ENCODE measurements around the gene CAMKMT.
A peak's percentile ranks its signal among the peaks of the same experiment; 100 is the strongest.

Gene CAMKMT

GRCh38 chr2:44687686-44688455, 326.1 kb downstream of the CAMKMT start:
- Histone ChIP-seq H3K79me1 (ENCODE audit: low read depth, low read length) (no peaks in the 10 kb centered on the region), H3K18ac (ENCODE audit: low read length) (no peak overlapping the region), H3K36me3 (replicated peaks in 1 of 2; ENCODE audit: control insufficient read depth in 2 of 2, insufficient read depth in 2 of 2, low read length in 2 of 2) (no peaks in the 10 kb centered on the region), H3K9me3 (replicated peaks in 1 of 2; ENCODE audit: control insufficient read depth in 2 of 2, insufficient read depth in 1 of 2, low read depth in 1 of 2, low read length in 2 of 2) (no peaks in the 10 kb centered on the region), H2AK5ac (ENCODE audit: low read depth, low read length) (no peak overlapping the region), H2AFZ (ENCODE audit: low read length) (no peak overlapping the region), H3K23ac (ENCODE audit: low read depth, low read length, poor library complexity) (no peak overlapping the region), H3K4ac (ENCODE audit: low read length) (no peak overlapping the region), H3K9ac (ENCODE audit: low read depth, low read length, poor library complexity) (no peak overlapping the region), H2BK120ac (ENCODE audit: low read depth, low read length) (no peak overlapping the region), H2BK12ac (ENCODE audit: low read length) (no peak overlapping the region), H3K14ac (ENCODE audit: low read length) (no peak overlapping the region), H2BK15ac (ENCODE audit: low read length) (no peak overlapping the region), H3K27me3 (ENCODE audit: control insufficient read depth in 3 of 3, insufficient read depth in 3 of 3, low read depth in 1 of 3, low read length in 3 of 3) (no peaks in the 10 kb centered on the region), H4K8ac (ENCODE audit: low read depth, low read length) (no peak overlapping the region), H3K4me3 (ENCODE audit: low read length in 2 of 2) (no peak overlapping the region), H3K27ac (replicated peaks; ENCODE audit: low read length) (no peak overlapping the region), H3K4me2 (ENCODE audit: insufficient read depth, low read length, poor library complexity, severe bottlenecking) (no peak overlapping the region), H2BK5ac (ENCODE audit: low read length) (no peak overlapping the region), H4K91ac (ENCODE audit: low read depth, low read length, poor library complexity) (no peak overlapping the region), H3K4me1 (ENCODE audit: control insufficient read depth in 2 of 2, insufficient read depth in 1 of 2, low read depth in 1 of 2, low read length in 2 of 2) (no peaks in the 10 kb centered on the region)
- no CpG with 5 or more reads among the region's 5 CpGs for WGBS, 2 donors (ENCODE audit: extremely low coverage in 2 of 2, insufficient read length in 2 of 2, insufficient replicate concordance in 1 of 2)
- DNase-seq (ENCODE audit: low spot score), result no peak

GRCh38 chr2:44688456-44689124, 326.8 kb downstream of the CAMKMT start:
- H3K4me3 ChIP-seq (ENCODE audit: low read length in 2 of 2), result no peak overlapping the region
- H2BK15ac ChIP-seq (ENCODE audit: low read length), result no peak overlapping the region
- no peak overlapping the region for H2AFZ ChIP-seq (ENCODE audit: low read length)
- no peak overlapping the region for H4K8ac ChIP-seq (ENCODE audit: low read depth, low read length)
- no peak overlapping the region for H3K4ac ChIP-seq (ENCODE audit: low read length)
- H3K9me3 ChIP-seq (replicated peaks in 1 of 2; ENCODE audit: control insufficient read depth in 2 of 2, insufficient read depth in 1 of 2, low read depth in 1 of 2, low read length in 2 of 2), result no peaks in the 10 kb centered on the region
- H4K91ac ChIP-seq (ENCODE audit: low read depth, low read length, poor library complexity), result no peak overlapping the region
- no peak overlapping the region for H3K18ac ChIP-seq (ENCODE audit: low read length)
- H2BK5ac ChIP-seq (ENCODE audit: low read length), result no peak overlapping the region
- H3K4me1 ChIP-seq (ENCODE audit: control insufficient read depth in 2 of 2, insufficient read depth in 1 of 2, low read depth in 1 of 2, low read length in 2 of 2), result no peaks in the 10 kb centered on the region
- no peak overlapping the region for H2BK12ac ChIP-seq (ENCODE audit: low read length)
- H3K79me1 ChIP-seq (ENCODE audit: low read depth, low read length), result no peaks in the 10 kb centered on the region
- H3K27ac ChIP-seq (replicated peaks; ENCODE audit: low read length), result no peak overlapping the region
- no peak overlapping the region for H3K14ac ChIP-seq (ENCODE audit: low read length)
- no peaks in the 10 kb centered on the region for H3K36me3 ChIP-seq (replicated peaks in 1 of 2; ENCODE audit: control insufficient read depth in 2 of 2, insufficient read depth in 2 of 2, low read length in 2 of 2)
- H3K23ac ChIP-seq (ENCODE audit: low read depth, low read length, poor library complexity), result no peak overlapping the region
- no peak overlapping the region for H3K4me2 ChIP-seq (ENCODE audit: insufficient read depth, low read length, poor library complexity, severe bottlenecking)
- no peak overlapping the region for H2AK5ac ChIP-seq (ENCODE audit: low read depth, low read length)
- no peak overlapping the region for H3K9ac ChIP-seq (ENCODE audit: low read depth, low read length, poor library complexity)
- no peak overlapping the region for H2BK120ac ChIP-seq (ENCODE audit: low read depth, low read length)
- DNase-seq (ENCODE audit: low spot score), result no peak
- no peaks in the 10 kb centered on the region for H3K27me3 ChIP-seq (ENCODE audit: control insufficient read depth in 3 of 3, insufficient read depth in 3 of 3, low read depth in 1 of 3, low read length in 3 of 3)
- WGBS, 2 donors (ENCODE audit: extremely low coverage in 2 of 2, insufficient read length in 2 of 2, insufficient replicate concordance in 1 of 2), result no CpG with 5 or more reads among the region's 2 CpGs

- no peak overlapping the region for H2AFZ ChIP-seq (ENCODE audit: low read length)
- no peak overlapping the region for H3K9ac ChIP-seq (ENCODE audit: low read depth, low read length, poor library complexity)
- H3K23ac ChIP-seq (ENCODE audit: low read depth, low read length, poor library complexity), result no peak overlapping the region
- H2BK15ac ChIP-seq (ENCODE audit: low read length), result no peak overlapping the region
- WGBS, 2 donors (ENCODE audit: extremely low coverage in 2 of 2, insufficient read length in 2 of 2, insufficient replicate concordance in 1 of 2), result no CpG with 5 or more reads among the region's 1 CpG
- no peak overlapping the region for H3K4me3 ChIP-seq (ENCODE audit: low read length in 2 of 2)
- H3K4me1 ChIP-seq (ENCODE audit: control insufficient read depth in 2 of 2, insufficient read depth in 1 of 2, low read depth in 1 of 2, low read length in 2 of 2), result no peaks in the 10 kb centered on the region
- DNase-seq (ENCODE audit: low spot score), result no peak
- no peak overlapping the region for H3K27ac ChIP-seq (replicated peaks; ENCODE audit: low read length)
- no peaks in the 10 kb centered on the region for H3K36me3 ChIP-seq (replicated peaks in 1 of 2; ENCODE audit: control insufficient read depth in 2 of 2, insufficient read depth in 2 of 2, low read length in 2 of 2)
- no peak overlapping the region for H2AK5ac ChIP-seq (ENCODE audit: low read depth, low read length)
- H3K18ac ChIP-seq (ENCODE audit: low read length), result no peak overlapping the region
- no peak overlapping the region for H4K8ac ChIP-seq (ENCODE audit: low read depth, low read length)
- no peaks in the 10 kb centered on the region for H3K79me1 ChIP-seq (ENCODE audit: low read depth, low read length)
- no peak overlapping the region for H2BK12ac ChIP-seq (ENCODE audit: low read length)
- H3K4me2 ChIP-seq (ENCODE audit: insufficient read depth, low read length, poor library complexity, severe bottlenecking), result no peak overlapping the region
- no peaks in the 10 kb centered on the region for H3K27me3 ChIP-seq (ENCODE audit: control insufficient read depth in 3 of 3, insufficient read depth in 3 of 3, low read depth in 1 of 3, low read length in 3 of 3)
- no peak overlapping the region for H3K4ac ChIP-seq (ENCODE audit: low read length)
- no peak overlapping the region for H2BK5ac ChIP-seq (ENCODE audit: low read length)
- H3K14ac ChIP-seq (ENCODE audit: low read length), result no peak overlapping the region
- H4K91ac ChIP-seq (ENCODE audit: low read depth, low read length, poor library complexity), result no peak overlapping the region
- no peaks in the 10 kb centered on the region for H3K9me3 ChIP-seq (replicated peaks in 1 of 2; ENCODE audit: control insufficient read depth in 2 of 2, insufficient read depth in 1 of 2, low read depth in 1 of 2, low read length in 2 of 2)
- H2BK120ac ChIP-seq (ENCODE audit: low read depth, low read length), result no peak overlapping the region
Observed at GRCh38 chr2:44689516-44689915, 327.8 kb downstream of the CAMKMT start.

GRCh38 chr2:44691174-44691785, 329.5 kb downstream of the CAMKMT start:
- no peak overlapping the region for H4K91ac ChIP-seq (ENCODE audit: low read depth, low read length, poor library complexity)
- no peak overlapping the region for H3K4me3 ChIP-seq (ENCODE audit: low read length in 2 of 2)
- no peak overlapping the region for H2BK12ac ChIP-seq (ENCODE audit: low read length)
- H2AK5ac ChIP-seq (ENCODE audit: low read depth, low read length), result no peak overlapping the region
- H3K9me3 ChIP-seq (replicated peaks in 1 of 2; ENCODE audit: control insufficient read depth in 2 of 2, insufficient read depth in 1 of 2, low read depth in 1 of 2, low read length in 2 of 2), result no peaks in the 10 kb centered on the region
- H4K8ac ChIP-seq (ENCODE audit: low read depth, low read length), result no peak overlapping the region
- H3K27me3 ChIP-seq (ENCODE audit: control insufficient read depth in 3 of 3, insufficient read depth in 3 of 3, low read depth in 1 of 3, low read length in 3 of 3), result no peaks in the 10 kb centered on the region
- no peaks in the 10 kb centered on the region for H3K79me1 ChIP-seq (ENCODE audit: low read depth, low read length)
- H3K23ac ChIP-seq (ENCODE audit: low read depth, low read length, poor library complexity), result no peak overlapping the region
- H3K4me1 ChIP-seq (ENCODE audit: control insufficient read depth in 2 of 2, insufficient read depth in 1 of 2, low read depth in 1 of 2, low read length in 2 of 2), result no peaks in the 10 kb centered on the region
- no peak for DNase-seq (ENCODE audit: low spot score)
- H3K18ac ChIP-seq (ENCODE audit: low read length), result peak overlapping the region; percentile 24
- H3K36me3 ChIP-seq (replicated peaks in 1 of 2; ENCODE audit: control insufficient read depth in 2 of 2, insufficient read depth in 2 of 2, low read length in 2 of 2), result no peaks in the 10 kb centered on the region
- H2AFZ ChIP-seq (ENCODE audit: low read length), result no peak overlapping the region
- no peak overlapping the region for H3K9ac ChIP-seq (ENCODE audit: low read depth, low read length, poor library complexity)
- H3K14ac ChIP-seq (ENCODE audit: low read length), result no peak overlapping the region
- no peak overlapping the region for H3K27ac ChIP-seq (replicated peaks; ENCODE audit: low read length)
- no peak overlapping the region for H3K4me2 ChIP-seq (ENCODE audit: insufficient read depth, low read length, poor library complexity, severe bottlenecking)
- no peak overlapping the region for H2BK5ac ChIP-seq (ENCODE audit: low read length)
- no CpG with 5 or more reads among the region's 10 CpGs for WGBS, 2 donors (ENCODE audit: extremely low coverage in 2 of 2, insufficient read length in 2 of 2, insufficient replicate concordance in 1 of 2)
- no peak overlapping the region for H3K4ac ChIP-seq (ENCODE audit: low read length)
- no peak overlapping the region for H2BK120ac ChIP-seq (ENCODE audit: low read depth, low read length)
- no peak overlapping the region for H2BK15ac ChIP-seq (ENCODE audit: low read length)
